Stimulated activated naive B cell treated with anti-CD40 and anti-IgM and Interleukin-4, amounts not matched to agents 10 μg/mL and 1 μg/mL and 100 μg/mL, for 72 hours (primary cell): Measurements from ENCODE around the gene IL1RAP.

ENCODE experiments used
- ATAC-seq, 2 donors: fragments of 150-1000 bp; cut with Tn5 transposase; replicated peaks; 2 replicates each; pipeline ENCODE4 v1.10.0; 2021; ENCODE audit warnings: moderate library complexity in 1 of 2
- DNase-seq: peaks from one replicate; pipeline ENCODE4 v3.0.0; 2021
- H3K27ac Mint-ChIP-seq: one replicate; pipeline ENCODE4 v1.8.0; 2022; ENCODE audit warnings: mild to moderate bottlenecking, mixed read lengths
- H3K27me3 Mint-ChIP-seq, 2 donors: one replicate each; pipeline ENCODE4 v1.8.0; 2022; ENCODE audit warnings: mixed read lengths in 2 of 2
- H3K36me3 Mint-ChIP-seq, 2 donors: one replicate each; pipeline ENCODE4 v1.8.0; 2022; ENCODE audit warnings: mixed read lengths in 2 of 2, mild to moderate bottlenecking in 1 of 2
- H3K4me1 Mint-ChIP-seq, 2 donors: one replicate each; pipeline ENCODE4 v1.8.0; 2022; ENCODE audit warnings: mixed read lengths in 2 of 2, mild to moderate bottlenecking in 1 of 2
- H3K4me3 Mint-ChIP-seq, 2 donors: one replicate each; pipeline ENCODE4 v1.8.0; 2022; ENCODE audit warnings: mild to moderate bottlenecking in 2 of 2, mixed read lengths in 2 of 2, moderate library complexity in 1 of 2
- H3K9me3 Mint-ChIP-seq, 2 donors: one replicate each; pipeline ENCODE4 v1.8.0; 2022; ENCODE audit warnings: mixed read lengths in 2 of 2, mild to moderate bottlenecking in 1 of 2

Gene IL1RAP

GRCh38 chr3:190626951-190627620, 113.2 kb downstream of the IL1RAP start:
- peaks cover 9 to 19% of the 10 kb centered on the region in 2 donors for H3K36me3 Mint-ChIP-seq
- no peak for ATAC-seq
- no peak overlapping the region for H3K4me3 Mint-ChIP-seq

GRCh38 chr3:190629088-190629487, 115.2 kb downstream of the IL1RAP start:
- Mint-ChIP-seq H3K27me3 (no peaks in the 10 kb centered on the region), H3K9me3 (no peaks in the 10 kb centered on the region), H3K4me3 (no peak overlapping the region), H3K27ac (no peak overlapping the region), H3K4me1 (peaks cover 0 to 3% of the 10 kb centered on the region in 2 donors), H3K36me3 (peaks cover 4 to 12% of the 10 kb centered on the region in 2 donors)
- DNase-seq (no peak), ATAC-seq (no peak)

More at GRCh38 chr3:190626951-190627620, 113.2 kb downstream of the IL1RAP start:
- H3K27ac Mint-ChIP-seq: no peak overlapping the region
- H3K9me3 Mint-ChIP-seq: no peaks in the 10 kb centered on the region
- peaks cover 0 to 3% of the 10 kb centered on the region in 2 donors for H3K4me1 Mint-ChIP-seq
- no peaks in the 10 kb centered on the region for H3K27me3 Mint-ChIP-seq
- DNase-seq: no peak

DNA sequence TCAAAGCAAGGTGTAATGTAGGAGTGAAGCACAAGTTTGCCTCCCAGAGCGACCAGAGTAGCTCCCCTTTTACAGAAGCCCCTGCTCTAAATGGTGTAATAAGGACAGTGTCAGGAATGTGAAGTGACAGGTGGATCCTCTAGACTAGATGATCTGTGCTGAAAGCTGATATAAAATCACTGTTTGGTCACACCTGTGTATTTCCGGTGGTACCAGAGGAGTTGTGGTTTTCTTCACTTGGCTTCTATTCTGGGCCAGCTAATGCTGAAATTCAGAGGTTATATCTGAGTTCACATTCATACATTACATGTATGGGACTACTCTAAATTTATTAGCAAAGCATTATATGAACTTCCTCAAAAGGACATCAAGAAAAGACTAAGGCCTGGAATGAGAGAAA, 117.4 kb downstream of the IL1RAP start:
- ATAC-seq: no peak
- Mint-ChIP-seq H3K9me3 (no peaks in the 10 kb centered on the region), H3K4me1 (peaks cover 0 to 3% of the 10 kb centered on the region in 2 donors), H3K36me3 (peaks cover 0 to 7% of the 10 kb centered on the region in 2 donors), H3K4me3 (no peak overlapping the region), H3K27ac (no peak overlapping the region), H3K27me3 (no peaks in the 10 kb centered on the region)
- no peak for DNase-seq

GRCh38 chr3:190641564-190641963, 127.7 kb downstream of the IL1RAP start:
- Mint-ChIP-seq H3K4me1 (no peaks in the 10 kb centered on the region), H3K27me3 (no peaks in the 10 kb centered on the region), H3K4me3 (no peak overlapping the region), H3K9me3 (no peaks in the 10 kb centered on the region), H3K36me3 (peaks cover 5 to 15% of the 10 kb centered on the region in 2 donors), H3K27ac (no peak overlapping the region)
- DNase-seq: no peak
- no peak for ATAC-seq

DNA sequence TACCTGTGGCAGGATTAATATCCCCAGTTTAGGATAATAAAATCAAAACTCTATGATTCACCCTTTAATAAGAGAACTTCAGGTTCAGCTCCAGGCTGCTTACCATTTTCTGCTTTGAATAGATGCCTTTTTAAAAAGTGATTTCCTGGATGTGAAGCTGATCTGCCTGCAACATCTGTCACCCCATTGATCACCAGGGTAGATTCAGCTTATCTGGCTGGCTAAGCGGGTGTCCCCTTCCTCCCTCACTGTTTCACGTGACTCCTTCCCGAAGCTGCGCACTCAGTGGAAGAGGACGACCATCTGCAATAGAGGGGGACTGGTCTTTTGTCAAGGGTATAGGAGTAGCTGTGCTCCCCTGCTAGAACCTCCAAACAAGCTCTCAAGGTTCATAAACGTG, 128.1 kb downstream of the IL1RAP start:
- no peaks in the 10 kb centered on the region for H3K27me3 Mint-ChIP-seq
- H3K36me3 Mint-ChIP-seq: peaks cover 8 to 18% of the 10 kb centered on the region in 2 donors
- no peaks in the 10 kb centered on the region for H3K4me1 Mint-ChIP-seq
- H3K9me3 Mint-ChIP-seq: no peaks in the 10 kb centered on the region
- no peak for DNase-seq
- ATAC-seq: no peak
- no peak overlapping the region for H3K27ac Mint-ChIP-seq
- H3K4me3 Mint-ChIP-seq: no peak overlapping the region

DNA sequence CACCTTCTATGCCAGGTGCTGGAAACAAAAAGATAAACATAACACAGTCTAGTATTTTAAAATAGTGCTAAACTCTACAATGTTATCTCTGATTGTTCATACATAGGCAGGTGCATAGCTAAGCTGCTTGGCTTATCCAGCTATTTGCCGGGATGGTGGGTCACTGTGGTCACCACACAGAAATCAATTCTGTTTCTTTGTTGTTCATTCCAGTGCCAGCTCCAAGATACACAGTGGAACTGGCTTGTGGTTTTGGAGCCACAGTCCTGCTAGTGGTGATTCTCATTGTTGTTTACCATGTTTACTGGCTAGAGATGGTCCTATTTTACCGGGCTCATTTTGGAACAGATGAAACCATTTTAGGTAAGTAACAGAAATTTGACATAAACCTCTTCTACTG, 130.2 kb downstream of the IL1RAP start:
- Mint-ChIP-seq H3K9me3 (no peaks in the 10 kb centered on the region), H3K27ac (no peak overlapping the region), H3K27me3 (no peaks in the 10 kb centered on the region), H3K4me3 (no peak overlapping the region), H3K4me1 (no peaks in the 10 kb centered on the region), H3K36me3 (peaks cover 13 to 27% of the 10 kb centered on the region in 2 donors)
- no peak for DNase-seq
- ATAC-seq: no peak

GRCh38 chr3:190644766-190645165, 130.9 kb downstream of the IL1RAP start:
- Mint-ChIP-seq H3K27ac (no peak overlapping the region), H3K4me1 (no peaks in the 10 kb centered on the region), H3K36me3 (peaks cover 10 to 23% of the 10 kb centered on the region in 2 donors), H3K27me3 (no peaks in the 10 kb centered on the region), H3K9me3 (no peaks in the 10 kb centered on the region), H3K4me3 (no peak overlapping the region)
- ATAC-seq: no peak
- DNase-seq: no peak

GRCh38 chr3:190645932-190646460, 132.1 kb downstream of the IL1RAP start:
- Mint-ChIP-seq H3K27me3 (no peaks in the 10 kb centered on the region), H3K27ac (no peak overlapping the region), H3K4me1 (no peaks in the 10 kb centered on the region), H3K4me3 (no peak overlapping the region), H3K9me3 (no peaks in the 10 kb centered on the region), H3K36me3 (peaks cover 10 to 15% of the 10 kb centered on the region in 2 donors)
- ATAC-seq (no peak), DNase-seq (no peak)

GRCh38 chr3:190646996-190647395, 133.1 kb downstream of the IL1RAP start:
- H3K36me3 Mint-ChIP-seq: peaks cover 9 to 15% of the 10 kb centered on the region in 2 donors
- DNase-seq (no peak), ATAC-seq (no peak)
- H3K9me3 Mint-ChIP-seq: no peaks in the 10 kb centered on the region
- no peak overlapping the region for H3K27ac Mint-ChIP-seq
- no peak overlapping the region for H3K4me3 Mint-ChIP-seq
- no peaks in the 10 kb centered on the region for H3K27me3 Mint-ChIP-seq
- no peaks in the 10 kb centered on the region for H3K4me1 Mint-ChIP-seq

- Mint-ChIP-seq H3K36me3 (no peaks in the 10 kb centered on the region), H3K9me3 (no peaks in the 10 kb centered on the region), H3K27ac (no peak overlapping the region), H3K27me3 (peaks cover 7 to 8% of the 10 kb centered on the region in 2 donors), H3K4me3 (no peak overlapping the region), H3K4me1 (no peaks in the 10 kb centered on the region)
- ATAC-seq (no peak), DNase-seq (no peak)
Measured at GRCh38 chr3:190655933-190656332, 142.0 kb downstream of the IL1RAP start.

DNA sequence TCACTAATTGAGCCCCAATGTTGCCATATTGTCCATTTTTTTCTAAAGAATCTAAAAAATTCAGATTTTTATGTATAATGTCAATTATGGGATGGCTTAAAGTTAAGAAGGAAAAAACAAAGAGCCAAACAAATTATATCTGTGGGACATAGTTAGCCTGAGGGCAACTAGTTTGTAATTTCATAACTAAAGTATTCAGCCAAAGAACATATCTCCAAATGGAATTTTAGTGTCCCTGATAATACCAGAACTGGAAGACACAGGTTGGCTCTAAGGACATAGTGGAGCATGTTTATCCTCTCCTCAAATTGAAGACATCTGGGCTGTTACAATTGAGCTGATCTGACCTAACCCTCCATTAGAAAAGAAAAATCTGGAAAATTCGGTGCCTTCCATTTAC, 144.2 kb downstream of the IL1RAP start:
- DNase-seq (no peak), ATAC-seq (no peak)
- H3K4me3 Mint-ChIP-seq: no peak overlapping the region
- H3K4me1 Mint-ChIP-seq: no peaks in the 10 kb centered on the region
- H3K9me3 Mint-ChIP-seq: no peaks in the 10 kb centered on the region
- H3K27ac Mint-ChIP-seq: no peak overlapping the region
- no peaks in the 10 kb centered on the region for H3K36me3 Mint-ChIP-seq
- H3K27me3 Mint-ChIP-seq: peaks cover 8 to 12% of the 10 kb centered on the region in 2 donors

- H3K36me3 Mint-ChIP-seq: no peaks in the 10 kb centered on the region
- no peak overlapping the region for H3K27ac Mint-ChIP-seq
- no peak for ATAC-seq
Measured at GRCh38 chr3:190666821-190667220, 152.9 kb downstream of the IL1RAP start.

DNA sequence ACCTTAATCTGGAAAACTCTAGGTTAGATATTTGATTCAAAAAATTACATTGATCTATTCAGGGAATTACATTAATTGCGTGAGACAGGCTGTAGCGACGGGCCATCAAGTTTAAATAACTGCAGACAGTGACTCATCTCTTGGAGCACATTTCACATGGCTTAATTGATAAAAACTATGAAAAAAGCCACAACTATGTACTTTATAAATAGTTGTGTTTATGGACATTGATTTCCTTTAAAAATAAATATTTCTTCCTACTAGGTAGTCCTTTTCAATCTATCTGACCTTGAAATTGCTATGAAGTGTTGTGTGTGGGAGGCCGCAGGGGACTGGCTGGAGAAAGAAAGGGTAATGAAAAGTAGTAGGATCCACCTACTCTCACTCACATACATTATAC, 157.8 kb downstream of the IL1RAP start:
- Mint-ChIP-seq H3K36me3 (no peaks in the 10 kb centered on the region), H3K9me3 (no peaks in the 10 kb centered on the region), H3K27ac (no peak overlapping the region), H3K4me3 (no peak overlapping the region), H3K27me3 (peaks cover 4 to 6% of the 10 kb centered on the region in 2 donors), H3K4me1 (no peaks in the 10 kb centered on the region)
- DNase-seq (no peak), ATAC-seq (no peak)

More at GRCh38 chr3:190666821-190667220, 152.9 kb downstream of the IL1RAP start:
- Mint-ChIP-seq H3K9me3 (no peaks in the 10 kb centered on the region), H3K4me3 (no peak overlapping the region), H3K27me3 (peaks cover 0 to 4% of the 10 kb centered on the region in 2 donors), H3K4me1 (no peaks in the 10 kb centered on the region)
- DNase-seq: no peak

DNA sequence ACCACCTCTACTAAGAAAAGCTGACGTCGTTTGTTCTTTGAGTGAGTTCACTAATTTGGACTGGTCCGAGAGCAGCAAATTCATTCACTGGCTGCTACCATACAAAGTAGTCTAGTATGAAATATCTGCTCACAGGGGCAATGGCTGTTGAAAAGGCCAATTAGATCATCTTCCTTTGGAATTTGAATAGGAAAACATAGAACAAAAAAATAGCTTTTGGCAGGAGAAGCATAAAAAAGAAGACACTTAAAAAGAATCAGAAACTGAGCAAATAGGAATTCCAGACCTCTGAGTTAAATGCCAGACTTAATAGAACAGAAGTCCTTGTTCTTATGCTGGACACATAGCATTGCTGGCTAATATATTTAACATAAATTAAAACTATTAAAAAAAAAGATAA, 159.3 kb downstream of the IL1RAP start:
- H3K36me3 Mint-ChIP-seq: no peaks in the 10 kb centered on the region
- DNase-seq (no peak), ATAC-seq (no peak)
- H3K27ac Mint-ChIP-seq: no peak overlapping the region
- no peak overlapping the region for H3K4me3 Mint-ChIP-seq
- peaks cover 2% of the 10 kb centered on the region in 2 donors for H3K9me3 Mint-ChIP-seq
- peaks cover 4 to 6% of the 10 kb centered on the region in 2 donors for H3K27me3 Mint-ChIP-seq
- H3K4me1 Mint-ChIP-seq: no peaks in the 10 kb centered on the region

DNA sequence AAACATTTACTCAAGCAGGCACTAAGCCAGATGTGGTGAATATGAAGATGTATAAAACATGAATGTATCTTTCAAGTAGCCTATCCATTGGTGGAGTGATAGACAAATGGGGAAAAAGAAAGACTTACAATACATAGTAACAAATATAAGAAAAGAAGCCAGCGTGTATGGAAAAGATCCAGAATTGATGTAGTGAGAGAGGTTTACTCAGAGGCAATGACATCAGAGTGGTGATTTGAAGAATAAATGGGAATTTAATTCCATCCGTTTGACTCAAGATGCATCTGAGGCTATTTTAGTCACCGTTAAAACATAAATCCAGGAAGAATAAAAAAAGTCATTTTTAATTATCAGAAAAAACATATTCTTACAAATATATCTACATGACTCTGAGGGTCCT, 162.6 kb downstream of the IL1RAP start:
- no peak for DNase-seq

More for the DNA sequence above, 162.6 kb downstream of the IL1RAP start:
- peaks cover 4 to 5% of the 10 kb centered on the region in 2 donors for H3K9me3 Mint-ChIP-seq
- no peak overlapping the region for H3K27ac Mint-ChIP-seq
- ATAC-seq: no peak
- no peaks in the 10 kb centered on the region for H3K4me1 Mint-ChIP-seq
- H3K27me3 Mint-ChIP-seq: peaks cover 4 to 6% of the 10 kb centered on the region in 2 donors
- no peaks in the 10 kb centered on the region for H3K36me3 Mint-ChIP-seq
- H3K4me3 Mint-ChIP-seq: no peak overlapping the region
